A549 treated with AZD9567 at 1 μM for 4 hours (cell line): ENCODE data around the gene AKR7A2. TPM values are rescaled to one million over a fixed set of nuclear protein-coding genes. Genes with fewer than 3 reads are reported as not detected.

ENCODE experiments used
- total RNA-seq: library from RNA; stranded (reverse); fragments of 200-300 nt; extraction: Qiagen RNA extraction; gene quantifications from 5 replicates; pipeline ENCODE4 v1.2.3, GENCODE V29; 2022; ENCODE audit not compliant: insufficient read depth

The AKR7A2 gene
- total RNA-seq, result 34.3 to 55.3 TPM (median 53.7 TPM) in 5 replicates

GRCh38 chr1:19311931-19312781, at the start of gene AKR7A2, which contains the start of gene SLC66A1:
Gene AKR7A2 (minus strand): TSS chr1:19312144. CDS start chr1:19312124, 20 bp downstream.
Gene SLC66A1 (plus strand): TSS chr1:19312326. CDS start chr1:19317678, 5,352 bp downstream.

GRCh38 chr1:19288324-19289241, 23.4 kb downstream of the AKR7A2 start, which contains the start of gene AKR7A3:
Gene AKR7A3 (minus strand): TSS chr1:19288770. CDS start chr1:19288709, 61 bp downstream.

Other genes starting within 250 kb of the AKR7A2 start
- gene UBR4, start 101.9 kb downstream of the AKR7A2 start, total RNA-seq, result 90.3 to 119 TPM (median 94.3 TPM) in 5 replicates
- 28.1 to 37.2 TPM (median 34.3 TPM) in 5 replicates for gene EMC1, start 60.6 kb downstream of the AKR7A2 start, total RNA-seq
- gene MRTO4, start 60.3 kb downstream of the AKR7A2 start, total RNA-seq, result 64.0 to 71.9 TPM (median 65.1 TPM) in 5 replicates
- gene AKR7A3, start 23.4 kb downstream of the AKR7A2 start, total RNA-seq, result 0.13 to 0.23 TPM (median 0.18 TPM) in 4 of 5 replicates, not detected in the other
- gene SLC66A1, start 182 bp upstream of the AKR7A2 start, total RNA-seq, result 14.9 to 24.6 TPM (median 23.0 TPM) in 5 replicates
- gene CAPZB, start 173.4 kb upstream of the AKR7A2 start, total RNA-seq, result 224 to 235 TPM (median 229 TPM) in 5 replicates